WTC11 (cell line): ENCODE results near the gene KRTAP19-5. TPM values are rescaled to one million over a fixed set of nuclear protein-coding genes. Genes with fewer than 3 reads are reported as not detected.

Experiments
- ATAC-seq: fragments of 200-7000 bp; cut with Tn5 transposase; 2 replicates; pipeline ENCODE4 v1.10.0; 2021; ENCODE audit warnings: mild to moderate bottlenecking, moderate library complexity
- Bru-seq: library from RNA; stranded (reverse); fragments of 400-500 nt; gene quantifications from one replicate; lab custom pipeline; 2021; lab: Mats Ljungman, UMichigan
- CTCF ChIA-PET: fragments of 300-600 bp; sonication (Branson Sonifier 250); formaldehyde crosslinking; loops from one replicate; lab custom pipeline; 2021; ENCODE audit warnings: antibody characterized with exemption; lab: Charles Lee
- POLR2A ChIA-PET: fragments of 350-600 bp; sonication (Branson Sonifier 250); formaldehyde crosslinking; loops from one replicate; lab custom pipeline; 2021; ENCODE audit warnings: antibody characterized with exemption; lab: Charles Lee
- DNase-seq: peaks from one replicate; pipeline ENCODE4 v3.0.0; 2021; ENCODE audit warnings: low spot score
- H3K27ac Mint-ChIP-seq: 2 replicates; pipeline ENCODE4 v1.8.0; 2021; ENCODE audit warnings: mixed read lengths
- H3K27me3 Mint-ChIP-seq: 2 replicates; pipeline ENCODE4 v1.8.0; 2021; ENCODE audit warnings: low read depth, mild to moderate bottlenecking, moderate library complexity, mixed read lengths
- H3K36me3 Mint-ChIP-seq: 2 replicates; pipeline ENCODE4 v1.8.0; 2021; ENCODE audit warnings: mixed read lengths
- H3K4me1 Mint-ChIP-seq: 2 replicates; pipeline ENCODE4 v1.8.0; 2022; ENCODE audit warnings: mixed read lengths
- H3K4me3 Mint-ChIP-seq: 2 replicates; pipeline ENCODE4 v1.8.0; 2021; ENCODE audit warnings: mild to moderate bottlenecking, moderate library complexity, mixed read lengths
- H3K9me3 Mint-ChIP-seq: 2 replicates; pipeline ENCODE4 v1.8.0; 2021; ENCODE audit warnings: mixed read lengths
- FOXJ3 ChIP-seq: sonication (generic); formaldehyde crosslinking; IDR thresholded peaks from 2 replicates; pipeline ENCODE4 v1.9.0; 2021; ENCODE audit warnings: missing genetic modification reagents, mild to moderate bottlenecking, borderline replicate concordance
- FOXP1 ChIP-seq: sonication (generic); formaldehyde crosslinking; IDR thresholded peaks from 2 replicates; pipeline ENCODE4 v1.8.0; 2022; ENCODE audit warnings: missing genetic modification reagents, mild to moderate bottlenecking, moderate library complexity, borderline replicate concordance
- GABPB1 ChIP-seq: sonication (generic); formaldehyde crosslinking; IDR thresholded peaks from 2 replicates; pipeline ENCODE4 v1.8.1; 2023; ENCODE audit warnings: mild to moderate bottlenecking, missing genetic modification reagents
- GRHL2 ChIP-seq: fragments of 250-450 bp; sonication (Bioruptor Pico); IDR thresholded peaks from 2 replicates; pipeline ENCODE4 v1.8.0; 2022; ENCODE audit warnings: mild to moderate bottlenecking, moderate library complexity; ENCODE audit not compliant: insufficient replicate concordance, severe bottlenecking
- HMGA2 ChIP-seq: fragments of 250-450 bp; sonication (Bioruptor Pico); IDR thresholded peaks from 2 replicates; pipeline ENCODE4 v1.4.0; 2021; ENCODE audit warnings: mild to moderate bottlenecking, moderate library complexity
- IRF2 ChIP-seq: sonication (generic); formaldehyde crosslinking; IDR thresholded peaks from 2 replicates; pipeline ENCODE4 v1.8.0; 2022; ENCODE audit warnings: low read depth, missing genetic modification reagents, borderline replicate concordance
- NR3C1 ChIP-seq: sonication (generic); formaldehyde crosslinking; conservative IDR thresholded peaks from 2 replicates; pipeline ENCODE4 v1.8.1; 2023; ENCODE audit warnings: low read depth, mild to moderate bottlenecking, missing genetic modification reagents
- TEAD1 ChIP-seq: sonication (generic); formaldehyde crosslinking; IDR thresholded peaks from 2 replicates; pipeline ENCODE4 v1.8.0; 2022; ENCODE audit warnings: mild to moderate bottlenecking, missing genetic modification reagents
- ZNF532 ChIP-seq: fragments of 250-450 bp; sonication (Bioruptor Pico); IDR thresholded peaks from 2 replicates; pipeline ENCODE4 v1.9.0; 2021; ENCODE audit warnings: mild to moderate bottlenecking, borderline replicate concordance
- long read RNA-seq, 3 experiments: library from RNA in 1 of 3; library from capped mRNA in 1 of 3; library from polyadenylated mRNA in 1 of 3; unstranded in 2 of 3; stranded (forward) in 1 of 3; transcript quantifications; one replicate each; pipeline ENCODE4 v2.0.0, GENCODE V29; 2021
- total RNA-seq: library from RNA; stranded (reverse); gene quantifications from 3 replicates; pipeline ENCODE4 v1.2.3, GENCODE V29; 2021
- TF ChIP-seq, protein P1 (sequence below): sonication (generic); formaldehyde crosslinking; conservative IDR thresholded peaks from 2 replicates; pipeline ENCODE4 v1.8.1; 2023; ENCODE audit warnings: mild to moderate bottlenecking, low read depth, missing genetic modification reagents, moderate library complexity
- TF ChIP-seq, protein P2 (sequence below): sonication (generic); formaldehyde crosslinking; IDR thresholded peaks from 2 replicates; pipeline ENCODE4 v1.8.0; 2022; ENCODE audit warnings: mild to moderate bottlenecking, missing genetic modification reagents
- TF ChIP-seq, protein P3 (sequence below): sonication (generic); formaldehyde crosslinking; IDR thresholded peaks from 2 replicates; pipeline ENCODE4 v1.8.0; 2022; ENCODE audit warnings: missing genetic modification reagents

Gene KRTAP19-5
- total RNA-seq (not detected in 3 replicates), Bru-seq, nascent RNA (not detected)
- long read RNA-seq, experiment 1: 0 reads
- long read RNA-seq, experiment 2: 0 reads
- long read RNA-seq, experiment 3: 0 reads

DNA sequence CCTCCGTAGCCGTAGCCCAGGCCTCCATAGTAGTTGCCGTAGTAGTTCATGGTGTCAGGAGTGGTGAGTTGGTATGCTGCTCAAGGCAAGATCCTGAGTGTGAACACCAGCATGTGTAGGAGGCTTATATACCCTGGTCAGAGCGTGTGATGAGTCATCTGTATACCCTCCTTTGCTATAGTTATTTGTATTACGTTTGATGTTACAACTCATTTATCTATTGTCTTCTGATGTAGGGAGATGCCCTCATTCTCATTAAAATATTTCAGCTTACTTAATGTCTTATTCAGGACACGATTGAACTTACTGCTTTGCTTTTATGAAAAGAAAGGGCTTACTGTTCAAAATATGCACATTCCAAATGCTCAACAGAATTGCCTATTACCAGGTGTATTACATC is at the start of gene KRTAP19-5:
KRTAP19-5 (minus strand) TSS at position 101 of the 400 bp plus-strand sequence; CDS start at position 50, 51 bp downstream.
- 0 out of 2 replicates have a peak, but pooled peaks cover 3% of the 10 kb centered on the region for H3K4me1 Mint-ChIP-seq
- H3K27ac Mint-ChIP-seq: no peak within 1 kb of the TSS
- ChIA-PET POLR2A (no interaction called here), CTCF (no interaction called here)
- no peak for DNase-seq
- H3K9me3 Mint-ChIP-seq: peaks cover 3% of the 10 kb centered on the region; the same call in 1 of the 2 replicates
- no peak for TF ChIP-seq FOXP1
- TF ChIP-seq, protein P1, sequence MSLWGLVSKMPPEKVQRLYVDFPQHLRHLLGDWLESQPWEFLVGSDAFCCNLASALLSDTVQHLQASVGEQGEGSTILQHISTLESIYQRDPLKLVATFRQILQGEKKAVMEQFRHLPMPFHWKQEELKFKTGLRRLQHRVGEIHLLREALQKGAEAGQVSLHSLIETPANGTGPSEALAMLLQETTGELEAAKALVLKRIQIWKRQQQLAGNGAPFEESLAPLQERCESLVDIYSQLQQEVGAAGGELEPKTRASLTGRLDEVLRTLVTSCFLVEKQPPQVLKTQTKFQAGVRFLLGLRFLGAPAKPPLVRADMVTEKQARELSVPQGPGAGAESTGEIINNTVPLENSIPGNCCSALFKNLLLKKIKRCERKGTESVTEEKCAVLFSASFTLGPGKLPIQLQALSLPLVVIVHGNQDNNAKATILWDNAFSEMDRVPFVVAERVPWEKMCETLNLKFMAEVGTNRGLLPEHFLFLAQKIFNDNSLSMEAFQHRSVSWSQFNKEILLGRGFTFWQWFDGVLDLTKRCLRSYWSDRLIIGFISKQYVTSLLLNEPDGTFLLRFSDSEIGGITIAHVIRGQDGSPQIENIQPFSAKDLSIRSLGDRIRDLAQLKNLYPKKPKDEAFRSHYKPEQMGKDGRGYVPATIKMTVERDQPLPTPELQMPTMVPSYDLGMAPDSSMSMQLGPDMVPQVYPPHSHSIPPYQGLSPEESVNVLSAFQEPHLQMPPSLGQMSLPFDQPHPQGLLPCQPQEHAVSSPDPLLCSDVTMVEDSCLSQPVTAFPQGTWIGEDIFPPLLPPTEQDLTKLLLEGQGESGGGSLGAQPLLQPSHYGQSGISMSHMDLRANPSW (CRISPR knock-in tag): no peak
- TF ChIP-seq, protein P2, sequence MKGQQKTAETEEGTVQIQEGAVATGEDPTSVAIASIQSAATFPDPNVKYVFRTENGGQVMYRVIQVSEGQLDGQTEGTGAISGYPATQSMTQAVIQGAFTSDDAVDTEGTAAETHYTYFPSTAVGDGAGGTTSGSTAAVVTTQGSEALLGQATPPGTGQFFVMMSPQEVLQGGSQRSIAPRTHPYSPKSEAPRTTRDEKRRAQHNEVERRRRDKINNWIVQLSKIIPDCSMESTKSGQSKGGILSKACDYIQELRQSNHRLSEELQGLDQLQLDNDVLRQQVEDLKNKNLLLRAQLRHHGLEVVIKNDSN (CRISPR knock-in tag): no peak
- TF ChIP-seq GABPB1: no peak
- no peak for TF ChIP-seq ZNF532 (CRISPR knock-in tag)
- TF ChIP-seq NR3C1 (CRISPR knock-in tag): no peak
- no peak for TF ChIP-seq IRF2 (CRISPR knock-in tag)
- TF ChIP-seq, protein P3, sequence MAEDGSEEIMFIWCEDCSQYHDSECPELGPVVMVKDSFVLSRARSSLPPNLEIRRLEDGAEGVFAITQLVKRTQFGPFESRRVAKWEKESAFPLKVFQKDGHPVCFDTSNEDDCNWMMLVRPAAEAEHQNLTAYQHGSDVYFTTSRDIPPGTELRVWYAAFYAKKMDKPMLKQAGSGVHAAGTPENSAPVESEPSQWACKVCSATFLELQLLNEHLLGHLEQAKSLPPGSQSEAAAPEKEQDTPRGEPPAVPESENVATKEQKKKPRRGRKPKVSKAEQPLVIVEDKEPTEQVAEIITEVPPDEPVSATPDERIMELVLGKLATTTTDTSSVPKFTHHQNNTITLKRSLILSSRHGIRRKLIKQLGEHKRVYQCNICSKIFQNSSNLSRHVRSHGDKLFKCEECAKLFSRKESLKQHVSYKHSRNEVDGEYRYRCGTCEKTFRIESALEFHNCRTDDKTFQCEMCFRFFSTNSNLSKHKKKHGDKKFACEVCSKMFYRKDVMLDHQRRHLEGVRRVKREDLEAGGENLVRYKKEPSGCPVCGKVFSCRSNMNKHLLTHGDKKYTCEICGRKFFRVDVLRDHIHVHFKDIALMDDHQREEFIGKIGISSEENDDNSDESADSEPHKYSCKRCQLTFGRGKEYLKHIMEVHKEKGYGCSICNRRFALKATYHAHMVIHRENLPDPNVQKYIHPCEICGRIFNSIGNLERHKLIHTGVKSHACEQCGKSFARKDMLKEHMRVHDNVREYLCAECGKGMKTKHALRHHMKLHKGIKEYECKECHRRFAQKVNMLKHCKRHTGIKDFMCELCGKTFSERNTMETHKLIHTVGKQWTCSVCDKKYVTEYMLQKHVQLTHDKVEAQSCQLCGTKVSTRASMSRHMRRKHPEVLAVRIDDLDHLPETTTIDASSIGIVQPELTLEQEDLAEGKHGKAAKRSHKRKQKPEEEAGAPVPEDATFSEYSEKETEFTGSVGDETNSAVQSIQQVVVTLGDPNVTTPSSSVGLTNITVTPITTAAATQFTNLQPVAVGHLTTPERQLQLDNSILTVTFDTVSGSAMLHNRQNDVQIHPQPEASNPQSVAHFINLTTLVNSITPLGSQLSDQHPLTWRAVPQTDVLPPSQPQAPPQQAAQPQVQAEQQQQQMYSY (CRISPR knock-in tag): no peak
- no peak for TF ChIP-seq TEAD1
- no peak for TF ChIP-seq HMGA2 (CRISPR knock-in tag)
- no peak for TF ChIP-seq FOXJ3 (CRISPR knock-in tag)
- H3K36me3 Mint-ChIP-seq: no peaks in the 10 kb centered on the region
- ATAC-seq: no peak
- no peaks in the 10 kb centered on the region for H3K27me3 Mint-ChIP-seq
- no peak within 1 kb of the TSS for H3K4me3 Mint-ChIP-seq

- ATAC-seq (no peak), DNase-seq (no peak)
- ChIA-PET CTCF (no interaction called here), POLR2A (no interaction called here)
- no peak within 1 kb of the TSS for H3K4me3 Mint-ChIP-seq
- peaks cover 6% of the 10 kb centered on the region for H3K9me3 Mint-ChIP-seq
- no peaks in the 10 kb centered on the region for H3K36me3 Mint-ChIP-seq
- H3K27me3 Mint-ChIP-seq: no peaks in the 10 kb centered on the region
- TF ChIP-seq GRHL2 (no peak), ZNF532 (CRISPR knock-in tag) (no peak)
- no peak within 1 kb of the TSS for H3K27ac Mint-ChIP-seq
- H3K4me1 Mint-ChIP-seq: no peaks in the 10 kb centered on the region
Measured at GRCh38 chr21:30541764-30542163, 39.8 kb upstream of the KRTAP19-5 start, which contains the start of gene KRTAP19-6. TSS of gene KRTAP19-6 (minus strand) at chr21:30541864. CDS start at chr21:30541833, 31 bp downstream.
